T-helper 1 cell (primary cell): ENCODE measurements around the gene C2orf69.
A peak's percentile ranks its signal among the peaks of the same experiment; 100 is the strongest.
"Not testable (repeated sequence)": the region's sequence is repeated elsewhere in the genome, so short reads cannot be mapped to it uniquely, and the experiment has no call there.

Experiments
- DNase-seq, 5 donors: peaks; one replicate each; pipeline ENCODE4 v3.0.0-alpha.2; 2012 to 2020
- total RNA-seq, 4 donors: gene quantifications; one replicate each; lab custom pipeline; 2026; lab: John Stamatoyannopoulos, UW

The C2orf69 gene, protein sequence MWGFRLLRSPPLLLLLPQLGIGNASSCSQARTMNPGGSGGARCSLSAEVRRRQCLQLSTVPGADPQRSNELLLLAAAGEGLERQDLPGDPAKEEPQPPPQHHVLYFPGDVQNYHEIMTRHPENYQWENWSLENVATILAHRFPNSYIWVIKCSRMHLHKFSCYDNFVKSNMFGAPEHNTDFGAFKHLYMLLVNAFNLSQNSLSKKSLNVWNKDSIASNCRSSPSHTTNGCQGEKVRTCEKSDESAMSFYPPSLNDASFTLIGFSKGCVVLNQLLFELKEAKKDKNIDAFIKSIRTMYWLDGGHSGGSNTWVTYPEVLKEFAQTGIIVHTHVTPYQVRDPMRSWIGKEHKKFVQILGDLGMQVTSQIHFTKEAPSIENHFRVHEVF
- 16.6 to 46.0 (median 27.6) reads per million in 4 donors for total RNA-seq

DNA sequence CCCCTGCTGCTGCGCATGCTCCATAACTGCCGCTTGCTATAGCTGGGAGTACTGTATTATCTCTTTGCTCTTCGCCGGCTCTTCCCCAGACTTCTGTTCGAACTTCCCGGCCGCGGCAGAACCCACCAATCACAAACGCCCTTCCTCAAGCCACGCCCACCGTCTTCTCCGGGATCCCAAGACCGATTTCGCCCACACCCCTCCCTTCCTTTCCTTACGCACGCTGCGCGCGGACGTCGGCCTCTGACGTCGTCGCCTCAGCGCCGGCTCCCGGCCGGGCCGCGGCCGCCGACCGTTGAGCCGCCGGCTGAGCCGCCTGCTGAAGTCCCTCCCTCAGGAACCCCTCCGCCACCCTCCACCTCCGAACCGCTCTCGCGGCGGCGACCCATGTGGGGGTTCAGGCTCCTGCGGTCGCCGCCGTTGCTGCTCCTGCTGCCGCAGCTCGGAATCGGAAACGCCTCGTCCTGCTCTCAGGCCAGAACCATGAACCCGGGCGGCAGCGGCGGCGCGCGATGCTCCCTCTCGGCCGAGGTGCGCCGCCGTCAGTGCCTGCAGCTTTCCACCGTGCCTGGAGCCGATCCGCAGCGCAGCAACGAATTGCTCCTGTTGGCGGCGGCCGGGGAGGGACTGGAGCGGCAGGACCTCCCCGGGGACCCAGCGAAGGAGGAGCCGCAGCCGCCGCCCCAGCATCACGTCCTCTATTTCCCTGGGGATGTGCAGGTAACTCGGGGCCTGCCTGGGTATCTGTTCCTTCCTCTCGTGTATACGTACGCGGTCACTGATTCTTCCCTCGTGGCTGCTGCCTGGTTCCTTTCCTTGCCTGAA is at the start of gene C2orf69:
TSS of gene C2orf69 (plus strand) at position 242 of the 825 bp plus-strand sequence. CDS start at position 388, 146 bp downstream.
- DNase-seq = peak; percentile 80 to 96 (median 87)

DNA sequence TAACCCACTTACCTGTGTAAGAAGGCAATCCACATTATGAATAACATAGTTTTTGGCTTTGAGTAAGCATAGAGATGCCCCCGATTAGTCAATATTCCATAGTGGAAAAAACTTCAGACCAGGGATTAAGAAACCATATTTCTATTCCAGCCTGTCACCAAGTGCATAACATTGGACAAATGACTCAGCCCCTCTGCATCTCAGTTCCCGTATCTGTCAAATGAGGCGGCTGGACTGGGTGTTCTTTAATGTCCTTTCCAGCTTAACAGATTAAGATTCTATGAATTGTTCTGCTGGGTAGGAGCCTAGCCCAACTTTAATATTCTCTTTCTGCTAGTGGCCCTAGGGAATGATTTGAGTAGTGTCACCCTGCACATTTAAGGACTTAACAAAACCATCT is 48.3 kb upstream of the C2orf69 start:
- DNase-seq = no peak

DNA sequence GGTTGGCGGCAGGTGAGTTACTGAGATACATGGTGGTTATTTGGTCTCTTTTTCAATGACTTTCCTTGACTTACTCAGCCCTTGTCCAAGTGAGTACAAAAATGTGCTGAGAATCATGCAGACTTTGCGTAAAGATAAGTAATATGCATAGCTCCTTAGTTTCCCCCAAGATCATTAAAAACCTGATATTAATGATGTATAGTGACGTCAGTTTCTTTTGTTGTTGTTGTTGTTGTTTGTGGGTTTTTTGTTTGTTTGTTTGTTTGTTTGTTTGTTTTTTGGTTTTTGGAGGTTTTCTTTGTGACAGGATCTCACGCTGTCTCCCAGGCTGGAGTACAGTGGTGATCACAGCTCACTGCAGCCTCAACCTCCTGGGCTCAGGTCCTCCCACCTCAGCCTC is 45.2 kb upstream of the C2orf69 start:
- DNase-seq = no peak

DNA sequence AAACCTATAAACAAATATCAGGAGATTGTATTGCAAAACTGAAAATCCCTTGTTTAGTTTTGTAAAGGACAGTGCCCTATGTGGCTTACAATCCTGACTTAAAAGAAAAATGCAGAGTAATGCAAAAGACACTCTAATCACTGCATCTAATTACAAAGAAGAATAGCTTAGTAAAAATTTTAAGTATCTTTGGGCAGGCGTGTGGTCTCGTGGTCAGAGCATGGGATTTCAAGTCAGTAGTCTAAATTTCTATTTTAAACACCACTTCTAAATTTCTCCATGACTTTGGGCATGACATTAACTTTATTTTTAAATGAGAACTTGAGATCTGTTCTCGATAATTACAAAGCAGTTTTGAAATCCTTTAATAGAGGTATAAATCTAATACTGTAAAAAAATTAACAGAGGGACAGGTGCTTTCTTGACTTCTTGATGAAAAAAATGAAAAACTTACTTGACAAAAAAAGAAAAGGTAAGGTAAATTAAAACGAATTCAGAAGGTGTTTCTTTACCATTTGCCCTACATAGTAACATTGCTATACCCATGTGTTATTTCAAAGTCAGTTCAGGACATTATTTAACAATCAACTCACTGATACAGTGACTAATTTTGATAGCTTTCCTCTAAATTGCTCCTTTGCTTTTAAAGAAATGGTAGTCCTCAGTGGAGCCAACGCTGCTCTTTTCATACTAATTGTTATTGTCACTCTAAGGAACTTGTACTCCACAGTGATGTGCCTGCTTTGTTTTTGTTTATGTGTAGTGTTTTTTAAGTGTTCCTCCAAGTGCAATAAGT is 42.5 kb upstream of the C2orf69 start:
- DNase-seq = no peak

DNA sequence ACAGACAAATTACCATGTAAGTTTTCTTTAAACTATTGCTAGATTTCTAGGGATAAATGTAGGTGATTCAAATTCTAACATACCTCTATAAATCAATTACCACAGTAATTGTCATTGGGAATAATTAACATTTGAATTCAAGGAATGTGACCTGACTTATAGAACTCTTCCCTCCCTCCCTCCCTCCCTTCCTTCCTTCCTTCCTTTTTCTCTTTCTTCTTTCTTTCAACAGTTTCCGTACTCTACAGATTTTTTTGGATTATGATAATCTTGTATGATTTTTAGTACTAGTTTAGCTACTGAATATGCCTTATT is 41.9 kb upstream of the C2orf69 start:
- no peak for DNase-seq

DNA sequence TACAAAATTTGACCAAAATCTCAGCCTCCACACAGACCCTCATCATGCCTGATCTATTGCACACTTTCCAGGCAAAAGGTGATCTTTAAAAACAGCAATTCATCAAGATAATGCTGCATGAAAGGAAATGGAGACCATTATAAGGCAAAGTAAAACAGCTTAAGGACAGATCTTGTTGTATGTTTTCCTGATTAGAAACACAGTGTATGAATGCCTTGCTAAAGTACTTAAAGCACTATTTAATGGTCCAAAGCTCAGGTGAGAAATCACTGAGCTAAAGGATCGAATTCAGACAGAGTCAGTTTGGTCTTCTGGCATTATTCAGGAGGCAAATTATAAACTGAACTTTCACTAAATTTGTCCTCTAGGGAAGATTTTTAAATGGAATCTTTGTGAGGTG is 41.4 kb upstream of the C2orf69 start:
- no peak for DNase-seq

DNA sequence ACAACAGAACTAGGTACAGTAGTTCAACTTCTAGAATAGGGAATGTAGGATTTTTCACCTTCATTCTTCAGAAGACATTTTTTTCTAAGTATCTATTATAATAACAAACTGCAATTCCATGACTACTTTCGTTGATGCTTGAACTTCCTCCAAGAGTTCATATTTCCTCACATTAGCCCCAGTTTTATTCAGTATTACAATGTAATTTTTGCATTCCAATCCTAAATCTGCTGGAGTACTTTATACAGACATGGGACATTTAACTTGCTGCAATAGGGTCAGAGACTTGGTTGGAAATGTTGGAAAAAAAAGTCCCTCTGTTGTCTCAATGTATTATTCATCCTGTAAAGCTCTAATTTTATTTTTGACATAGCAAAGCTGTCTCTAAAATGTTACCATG is 40.5 kb upstream of the C2orf69 start:
- DNase-seq = no peak

DNA sequence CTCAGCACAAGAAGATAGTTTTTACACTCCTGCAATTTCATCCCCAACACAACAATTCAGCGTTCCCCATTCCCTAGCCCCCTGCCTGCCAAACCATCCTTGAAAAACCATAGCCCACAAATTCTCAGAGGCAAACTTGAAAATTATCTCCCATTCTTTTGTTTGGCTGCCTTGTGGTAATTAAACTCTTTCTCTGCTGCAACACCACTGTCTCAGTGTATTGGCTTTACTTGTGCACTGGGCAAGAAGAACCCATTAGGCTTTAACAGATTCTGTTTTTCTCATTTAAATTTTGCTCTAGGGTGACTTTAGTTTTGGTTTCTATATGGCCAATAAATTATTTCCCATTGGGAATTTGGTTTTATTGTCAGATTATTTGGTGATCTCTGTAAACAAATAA is 36.9 kb upstream of the C2orf69 start:
- no peak for DNase-seq

DNA sequence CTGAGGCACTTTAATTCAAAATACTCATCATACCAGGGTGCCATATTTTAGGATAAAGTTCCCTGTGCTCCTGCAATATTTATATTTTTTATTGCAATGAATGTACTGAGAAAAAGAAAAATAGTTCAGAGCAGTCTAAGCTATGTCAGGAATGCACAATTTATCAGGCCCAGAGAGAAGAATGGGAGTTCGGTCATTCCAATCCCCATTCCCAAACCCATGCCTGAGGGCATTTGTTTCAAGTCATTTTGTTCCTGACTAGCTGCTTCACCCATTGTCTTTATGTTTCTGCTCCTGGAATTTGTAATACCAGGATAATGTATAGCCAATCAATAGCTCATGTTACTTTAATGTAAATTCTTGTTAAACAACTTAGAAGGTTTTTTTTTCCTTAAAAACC is 35.7 kb upstream of the C2orf69 start:
- DNase-seq = no peak

DNA sequence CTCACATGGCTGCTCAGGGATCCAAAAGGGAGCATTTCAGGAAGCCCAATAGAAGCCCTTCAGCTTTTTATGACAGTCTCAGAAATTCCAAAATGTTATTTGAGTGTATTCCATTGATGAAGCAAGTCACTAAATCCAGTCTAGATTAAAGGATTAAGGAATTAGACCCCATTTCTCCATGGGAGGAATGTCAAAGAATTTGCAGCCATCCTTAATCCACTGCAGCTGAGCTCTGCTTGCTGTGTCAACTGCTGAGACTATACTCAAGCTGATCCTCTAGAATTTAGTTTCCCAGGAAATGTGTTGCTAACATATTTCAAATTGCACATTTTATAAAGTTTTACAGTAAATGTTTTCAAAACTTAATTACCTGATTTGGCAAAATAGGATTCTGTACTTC is 28.4 kb upstream of the C2orf69 start:
- no peak for DNase-seq

DNA sequence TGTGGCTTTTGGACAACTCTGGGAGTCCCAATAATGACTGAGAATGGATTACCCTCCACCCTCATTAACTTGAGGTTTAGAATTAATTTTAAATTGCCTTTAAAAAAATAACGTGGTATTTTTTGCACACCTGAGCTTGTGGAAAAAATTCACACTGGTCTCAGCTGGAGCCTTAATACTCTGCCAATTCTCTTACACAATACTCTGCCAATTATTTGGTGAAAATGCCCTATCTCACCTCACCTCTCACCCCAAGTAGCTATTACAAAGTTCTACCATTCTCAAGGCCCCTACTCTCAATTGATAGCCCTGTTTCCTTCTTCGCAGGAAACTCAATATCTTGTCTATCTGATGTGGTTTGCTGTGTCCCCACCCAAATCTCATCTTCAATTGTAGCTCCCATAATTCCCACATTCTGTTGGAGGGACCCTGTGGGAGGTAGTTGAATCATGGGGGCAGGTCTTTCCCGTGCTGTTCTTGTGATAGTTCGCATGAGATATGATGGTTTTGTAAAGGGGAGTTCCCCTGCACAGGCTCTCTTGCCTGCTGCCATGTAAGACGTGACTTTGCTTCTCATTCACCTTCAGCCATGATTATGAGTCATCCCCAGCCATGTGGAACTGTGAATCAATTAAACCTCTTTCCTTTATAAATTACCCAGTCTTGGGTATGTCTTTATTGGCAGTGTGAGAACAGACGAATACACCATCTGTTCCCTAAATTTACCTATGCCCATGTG is 27.4 kb upstream of the C2orf69 start:
- no peak for DNase-seq

DNA sequence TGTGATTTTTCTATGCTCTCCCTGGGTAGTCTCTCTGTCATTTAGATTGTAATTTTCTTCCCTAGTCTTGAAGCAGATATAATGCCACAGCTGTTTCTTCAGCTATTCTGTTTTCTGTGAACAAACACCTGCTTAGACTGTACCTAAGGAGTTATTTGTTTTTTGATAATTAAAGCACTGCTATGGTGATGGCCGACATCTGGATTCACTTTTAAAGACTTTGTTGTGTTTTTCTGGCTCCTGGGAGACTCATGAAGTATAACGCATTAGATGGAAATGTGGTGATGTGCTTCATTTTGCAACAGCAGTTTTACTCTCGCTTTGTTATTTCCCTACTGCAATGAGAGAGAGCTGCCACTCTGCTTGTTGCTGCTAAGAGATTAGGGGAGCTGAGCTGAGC is 15.7 kb upstream of the C2orf69 start:
- no peak for DNase-seq

DNA sequence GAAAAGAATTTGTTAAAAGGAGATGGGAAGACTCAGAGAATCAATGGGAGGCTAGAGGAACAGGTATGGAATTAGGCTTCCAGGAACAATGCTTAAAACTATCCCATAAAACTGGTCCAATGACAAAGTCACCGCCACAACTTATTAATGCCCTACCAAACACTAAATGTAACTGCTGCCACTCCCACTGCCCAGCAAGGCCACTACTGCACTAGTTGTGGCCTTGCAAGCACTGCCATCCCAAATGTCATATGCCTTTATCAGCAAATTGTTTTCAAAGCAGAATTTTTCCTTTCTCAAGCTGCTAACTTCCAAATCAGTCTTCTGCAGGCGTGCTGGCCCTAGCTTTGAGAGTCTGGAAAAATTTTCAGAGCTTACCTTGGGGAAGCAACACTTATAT is 14.5 kb upstream of the C2orf69 start:
- DNase-seq = no peak

DNA sequence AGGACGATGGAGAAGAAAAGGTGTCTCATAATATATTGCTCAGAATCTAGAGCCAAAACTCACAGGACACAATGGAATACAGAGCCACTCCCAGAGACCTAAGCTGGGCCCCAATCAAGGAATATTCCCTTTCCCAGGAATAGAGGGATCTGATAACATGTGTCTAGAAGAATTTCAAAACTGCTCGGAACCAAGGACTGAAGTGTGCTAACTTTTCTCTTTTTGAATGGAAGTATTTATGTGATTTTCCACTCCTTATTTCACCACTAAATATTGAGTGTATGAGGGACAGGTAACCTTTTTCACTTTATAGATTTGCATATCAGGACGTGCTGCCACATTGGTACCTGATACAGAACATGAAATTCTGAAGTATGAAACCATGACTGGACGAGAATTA is 9.2 kb upstream of the C2orf69 start:
- DNase-seq = no peak

DNA sequence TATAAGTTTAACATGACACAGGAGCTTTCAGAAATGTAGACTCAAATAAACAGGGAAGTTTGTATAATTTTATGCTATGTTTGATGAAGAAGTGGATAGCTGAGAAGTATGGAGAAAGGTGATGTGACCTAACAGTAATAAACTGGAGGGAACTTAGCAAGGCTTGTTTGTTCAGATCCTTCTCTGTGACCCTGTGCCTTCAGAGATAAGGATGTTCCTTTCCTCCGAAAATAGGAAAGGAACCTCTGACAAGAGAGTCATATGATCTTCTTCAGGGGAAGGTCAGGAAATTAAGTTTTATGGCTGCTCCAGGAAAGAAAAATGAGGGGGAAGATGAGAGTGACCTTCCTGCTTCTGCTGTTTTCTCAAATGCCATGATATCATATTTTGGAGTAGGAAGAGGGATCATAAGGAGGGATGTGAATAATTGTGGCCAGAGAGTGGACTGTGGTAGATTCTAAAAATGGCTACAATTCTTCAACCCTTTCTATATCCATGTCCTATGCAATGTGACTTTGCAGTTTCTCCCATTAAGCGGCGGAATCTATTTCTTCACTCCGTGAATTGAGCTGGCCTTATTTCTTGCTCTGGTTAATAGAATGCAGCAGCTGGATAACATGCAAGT is 8.5 kb upstream of the C2orf69 start:
- DNase-seq = no peak

DNA sequence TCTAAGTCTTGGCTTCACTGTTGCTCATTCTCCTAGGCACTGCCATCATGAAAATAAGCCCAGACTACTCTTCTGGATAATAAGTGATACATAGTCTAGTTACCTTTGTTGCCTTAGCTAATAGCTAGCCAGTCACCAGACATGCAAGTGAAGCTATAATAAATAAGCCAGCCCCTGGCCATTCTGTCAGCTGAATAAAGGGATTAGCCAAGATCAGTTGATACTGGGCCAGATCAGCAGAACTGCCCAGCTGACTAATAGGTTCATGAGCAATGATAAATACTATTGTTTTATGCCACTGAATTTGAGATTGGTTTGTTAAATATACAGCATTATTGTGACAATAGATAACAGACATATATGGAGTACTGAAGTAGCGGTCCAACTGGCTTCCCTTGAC is 8.0 kb upstream of the C2orf69 start:
- no peak for DNase-seq

DNA sequence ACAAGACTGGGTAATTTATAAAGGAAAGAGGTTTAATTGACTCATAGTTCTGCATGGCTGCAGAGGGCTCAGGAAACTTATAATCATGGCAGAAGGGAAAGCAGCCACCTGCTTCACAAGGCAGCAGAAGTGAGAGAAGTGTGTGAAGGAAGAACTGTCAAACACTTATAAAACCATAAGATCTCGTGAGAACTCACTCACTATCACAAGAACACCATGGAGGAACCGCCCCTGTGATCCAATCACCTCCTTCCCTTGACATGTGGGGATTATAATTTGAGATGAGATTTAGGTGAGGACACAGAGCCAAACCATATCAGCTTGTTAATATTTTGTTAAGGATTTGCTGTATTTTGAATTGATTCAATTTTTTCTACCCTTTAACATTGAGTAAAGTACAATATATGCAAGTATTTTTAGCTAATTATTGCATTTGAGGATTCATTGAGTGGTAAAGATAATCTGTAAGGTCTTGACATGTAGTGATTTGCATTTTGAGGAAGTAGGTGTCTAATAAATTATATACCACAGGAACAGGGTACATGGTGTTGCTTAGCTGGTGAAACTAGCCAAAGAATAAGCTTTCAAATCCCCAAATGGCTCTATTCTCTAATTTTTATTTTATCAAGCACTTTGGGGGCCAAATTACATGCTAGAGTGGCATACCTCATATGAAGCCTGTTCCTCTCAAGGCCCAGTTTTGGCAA is 3.9 kb upstream of the C2orf69 start:
- DNase-seq = no peak

DNA sequence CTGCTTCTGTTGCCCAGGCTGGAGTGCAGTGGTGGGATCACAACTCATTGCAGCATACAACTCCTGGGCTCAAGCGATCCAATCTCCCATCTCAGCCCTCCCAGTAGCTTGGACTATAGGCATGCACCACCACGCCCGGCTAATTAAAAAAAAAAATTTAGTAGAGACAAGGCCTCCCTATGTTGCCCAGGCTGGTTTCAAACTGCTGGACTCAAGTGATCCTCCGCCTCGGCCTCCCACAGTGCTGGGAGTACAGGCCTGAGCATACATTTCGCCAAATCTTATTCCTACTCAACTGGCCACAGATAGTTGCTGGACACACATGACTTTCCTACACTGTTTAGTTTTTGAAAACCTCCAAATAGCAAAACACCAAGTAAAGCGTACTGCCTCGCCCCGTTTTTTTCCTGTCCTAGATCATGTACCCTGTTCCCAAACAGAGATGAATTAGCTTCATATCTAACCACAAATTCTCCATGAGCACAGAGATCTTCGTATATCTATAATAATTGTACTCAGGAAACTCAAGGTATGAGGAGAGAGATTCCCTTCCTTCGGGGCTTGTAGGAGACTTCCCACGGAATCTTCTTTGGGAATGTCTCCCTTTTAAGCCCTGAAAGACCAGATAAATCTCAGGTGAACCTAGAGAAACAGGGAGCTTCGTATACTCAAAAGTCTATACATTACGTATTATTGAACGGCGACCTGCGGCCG is 598 bp upstream of the C2orf69 start:
- no peak for DNase-seq

DNA sequence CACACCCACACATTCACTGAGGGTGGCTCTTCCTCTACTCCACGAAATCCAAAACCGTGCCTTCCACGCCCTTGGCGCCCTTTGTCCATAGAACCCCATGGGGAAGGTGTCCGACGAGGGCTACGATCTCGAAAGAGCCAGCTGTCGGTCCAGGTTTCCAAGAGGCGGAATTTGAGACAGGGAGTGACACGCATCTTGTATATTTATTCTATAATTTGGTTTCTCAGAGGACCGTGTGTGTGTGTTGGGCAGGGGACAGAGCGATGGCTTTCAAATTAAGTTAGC is 726 bp downstream of the C2orf69 start:
- no peak for DNase-seq

DNA sequence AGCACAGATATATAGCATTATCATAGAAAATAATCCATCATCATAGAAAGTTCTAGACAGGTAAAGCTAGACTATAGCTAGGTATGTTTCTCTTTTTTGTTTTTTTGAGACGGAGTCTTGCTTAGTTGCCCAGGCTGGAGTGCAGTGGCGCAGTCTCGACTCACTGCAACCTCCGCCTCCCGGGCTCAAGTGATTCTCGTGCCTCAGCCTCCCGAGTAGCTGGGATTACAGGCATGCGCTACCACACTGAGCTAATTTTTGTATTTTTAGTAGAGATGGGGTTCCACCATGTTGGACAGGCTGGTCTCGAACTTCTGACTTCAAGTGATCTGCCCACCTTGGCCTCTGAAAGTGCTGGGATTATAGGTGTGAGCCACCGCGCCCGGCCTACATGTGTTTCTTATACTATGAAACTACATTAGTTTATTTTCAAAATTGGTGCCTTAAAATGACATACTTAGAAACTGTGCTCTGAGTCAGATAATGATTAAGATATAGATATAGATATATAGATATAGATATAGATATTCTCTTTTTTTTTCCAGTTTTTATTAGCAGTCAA is 1.5 kb downstream of the C2orf69 start:
- not testable (repeated sequence) for DNase-seq
